Measurements from ENCODE around the gene PSG5. TPM values are rescaled to one million over a fixed set of nuclear protein-coding genes. Genes with fewer than 3 reads are reported as not detected.
"Not testable (repeated sequence)": the region's sequence is repeated elsewhere in the genome, so short reads cannot be mapped to it uniquely, and the experiment has no call there.

PSG5 gene
- total RNA-seq (2014; rRNA removed; shearing (Covaris generic)) (430 and 534 TPM in 2 replicates), polyA plus RNA-seq (2016; fragmentation: Nextera tagmentation; extraction: Ambion mirVana) (1,012 and 1,019 TPM in 2 replicates)

DNA sequence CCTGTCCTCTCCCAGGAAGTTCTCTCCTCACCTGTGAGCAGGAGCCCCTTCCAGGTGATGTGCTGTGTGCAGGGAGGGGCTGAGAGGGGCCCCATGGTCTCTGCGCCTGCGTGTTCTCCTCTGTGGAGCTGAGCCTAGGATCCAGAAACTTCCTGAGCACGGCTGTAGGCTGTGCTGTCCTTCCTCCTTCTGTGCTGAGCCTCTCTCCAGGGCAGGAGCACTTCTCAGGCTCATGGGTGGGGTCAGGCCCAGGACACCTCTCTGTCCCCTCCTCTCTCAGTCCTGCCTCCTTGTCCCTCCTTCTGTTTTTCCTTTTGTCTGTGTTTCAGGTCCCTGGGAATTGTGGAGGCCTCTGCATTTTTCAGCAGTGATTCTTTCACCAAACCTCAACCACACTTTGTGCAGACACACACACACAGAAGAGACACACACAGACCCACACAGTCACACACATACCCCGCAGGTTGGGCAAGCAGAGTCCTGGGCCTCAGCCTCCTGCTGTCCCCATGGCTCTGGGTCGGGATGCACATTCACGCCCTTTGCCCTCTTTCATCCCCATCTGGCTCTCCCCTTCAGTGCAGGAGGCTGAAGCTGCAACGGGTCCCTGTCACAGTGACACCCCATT is at the start of gene PSG5:
TSS of gene PSG5 (minus strand) at position 226 of the 625 bp plus-strand sequence. CDS start at position 95, 131 bp downstream.
- Histone ChIP-seq H3K4me2 (ENCODE audit: unreplicated experiment) (peak within 1 kb of the TSS; percentile 90), H3K4me1 (ENCODE audit: insufficient read depth) (peaks cover 49% of the 10 kb centered on the region), H3K4me3 (peak within 1 kb of the TSS; percentile 81), H3K27ac (peak within 1 kb of the TSS; percentile 95), H3K9ac (peak within 1 kb of the TSS; percentile 82), H3F3A (ENCODE audit: insufficient read depth) (peaks cover 38% of the 10 kb centered on the region), H3K79me2 (ENCODE audit: insufficient read depth) (peaks cover 35% of the 10 kb centered on the region)
- H3K27me3 ChIP-seq (replicated peaks; ENCODE audit: insufficient read depth); in situ Hi-C loops (cut with MboI); H4K20me1 ChIP-seq (ENCODE audit: insufficient read depth); H3K9me2 ChIP-seq (ENCODE audit: insufficient read depth); H3K36me3 ChIP-seq (ENCODE audit: low read depth); H2AFZ ChIP-seq; H3K9me3 ChIP-seq (ENCODE audit: low read depth): not testable (repeated sequence)
- WGBS, 2 experiments (ENCODE audit: low coverage in 1 of 2, low lambda C conversion rate in 2 of 2, missing lambda C conversion rate in 2 of 2): 65 to 69% methylated on average over 6 to 7 of the region's 7 CpGs
- peak; percentile 45 for DNase-seq

DNA sequence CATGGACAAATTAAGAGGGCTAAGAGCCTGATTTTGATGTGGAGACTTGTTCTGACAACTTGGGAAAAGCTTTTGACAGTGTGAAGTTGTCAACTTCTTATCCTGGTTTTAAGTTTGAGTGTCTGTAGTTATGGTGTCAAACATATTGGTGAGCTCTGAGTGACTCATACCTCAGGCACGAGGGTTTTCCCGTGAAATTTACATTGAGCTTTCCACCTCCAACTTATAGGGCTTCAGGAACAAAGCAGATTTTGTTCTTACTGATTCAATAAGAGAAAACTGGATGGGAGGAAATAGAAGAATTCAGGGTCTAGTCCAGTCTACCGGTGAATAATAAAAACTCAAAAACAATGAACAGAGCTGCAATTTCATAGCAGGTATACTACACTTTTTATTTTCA is 49.4 kb upstream of the PSG5 start:
- H3K4me2 ChIP-seq (ENCODE audit: unreplicated experiment); H3K4me3 ChIP-seq; H3K27ac ChIP-seq; H3K79me2 ChIP-seq (ENCODE audit: insufficient read depth); H3K27me3 ChIP-seq (replicated peaks; ENCODE audit: insufficient read depth); H2AFZ ChIP-seq; H3K9me3 ChIP-seq (ENCODE audit: low read depth); in situ Hi-C loops (cut with MboI); H3K9me2 ChIP-seq (ENCODE audit: insufficient read depth); H4K20me1 ChIP-seq (ENCODE audit: insufficient read depth); H3K36me3 ChIP-seq (ENCODE audit: low read depth); H3F3A ChIP-seq (ENCODE audit: insufficient read depth); H3K9ac ChIP-seq; H3K4me1 ChIP-seq (ENCODE audit: insufficient read depth): not testable (repeated sequence)
- WGBS, 2 experiments (ENCODE audit: low coverage in 1 of 2, low lambda C conversion rate in 2 of 2, missing lambda C conversion rate in 2 of 2): 63 to 67% methylated on average over 3 of the region's 3 CpGs
- peak; percentile 8 for DNase-seq

DNA sequence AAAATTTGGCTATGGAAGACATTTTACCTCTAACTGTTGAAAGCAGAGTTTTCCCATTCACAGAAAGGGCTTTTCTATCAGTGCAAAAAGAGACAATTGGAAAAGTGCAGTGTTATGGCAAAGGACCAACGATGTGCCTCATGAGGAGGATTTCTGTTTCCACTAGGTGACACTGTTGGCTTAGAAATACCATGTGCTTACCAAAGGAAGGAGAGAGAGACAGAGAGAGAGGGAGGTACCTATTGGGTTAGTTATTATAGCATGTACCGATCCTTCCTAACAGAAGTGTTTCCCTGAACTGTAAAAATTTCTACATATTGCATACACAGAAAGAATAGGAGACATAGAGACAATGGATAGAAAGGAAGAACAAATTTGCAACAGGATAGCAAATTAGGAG is 43.0 kb upstream of the PSG5 start:
- Histone ChIP-seq H3K9ac (no peak overlapping the region), H3K9me3 (ENCODE audit: low read depth) (no peaks in the 10 kb centered on the region), H3K4me2 (ENCODE audit: unreplicated experiment) (no peak overlapping the region), H3K27ac (no peak overlapping the region), H3K4me1 (ENCODE audit: insufficient read depth) (peaks cover 7% of the 10 kb centered on the region), H3K4me3 (no peak overlapping the region), H2AFZ (no peak overlapping the region), H4K20me1 (ENCODE audit: insufficient read depth) (no peaks in the 10 kb centered on the region), H3K27me3 (replicated peaks; ENCODE audit: insufficient read depth) (no peaks in the 10 kb centered on the region), H3K9me2 (ENCODE audit: insufficient read depth) (no peaks in the 10 kb centered on the region), H3K79me2 (ENCODE audit: insufficient read depth) (no peaks in the 10 kb centered on the region), H3K36me3 (ENCODE audit: low read depth) (no peaks in the 10 kb centered on the region), H3F3A (ENCODE audit: insufficient read depth) (no peaks in the 10 kb centered on the region)
- 19 to 27% methylated on average over 2 of the region's 2 CpGs for WGBS, 2 experiments (ENCODE audit: low coverage in 1 of 2, low lambda C conversion rate in 2 of 2, missing lambda C conversion rate in 2 of 2)
- in situ Hi-C loops (cut with MboI): no loop called here
- DNase-seq: peak; percentile 55
- TF ChIP-seq EZH2phosphoT487 (IDR thresholded peaks at IDR 0.05; ENCODE audit: insufficient read depth, low read depth) (no peak), EZH2 (IDR thresholded peaks at IDR 0.05; ENCODE audit: insufficient read depth, poor library complexity, severe bottlenecking) (no peak)

DNA sequence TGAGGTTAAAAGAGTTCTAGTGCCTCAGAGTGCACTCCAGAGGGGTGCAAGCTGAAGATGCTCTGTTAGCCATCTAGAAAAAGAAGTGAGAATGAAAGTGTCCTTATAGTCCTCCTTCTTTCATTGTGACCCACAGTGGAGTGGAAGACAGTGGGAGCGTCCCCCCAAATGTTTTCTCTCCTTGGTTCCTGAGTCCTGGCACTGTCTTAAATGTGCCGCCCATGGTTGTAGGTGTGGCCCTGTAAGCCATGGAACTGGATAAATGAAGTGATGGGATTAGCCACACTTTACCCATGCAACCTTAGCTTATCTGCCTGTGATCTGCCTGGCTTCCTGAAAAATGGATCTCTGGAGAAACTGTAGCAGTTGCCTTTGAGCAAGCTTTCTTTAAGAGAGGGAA is 42.4 kb upstream of the PSG5 start:
- H3K9me3 ChIP-seq (ENCODE audit: low read depth); H3K9ac ChIP-seq; H3K9me2 ChIP-seq (ENCODE audit: insufficient read depth); in situ Hi-C loops (cut with MboI); H3K79me2 ChIP-seq (ENCODE audit: insufficient read depth); H3K4me3 ChIP-seq; H2AFZ ChIP-seq; H3K36me3 ChIP-seq (ENCODE audit: low read depth); H3K4me2 ChIP-seq (ENCODE audit: unreplicated experiment); H4K20me1 ChIP-seq (ENCODE audit: insufficient read depth); H3F3A ChIP-seq (ENCODE audit: insufficient read depth); H3K27me3 ChIP-seq (replicated peaks; ENCODE audit: insufficient read depth); H3K27ac ChIP-seq: not testable (repeated sequence)
- peak; percentile 10 for DNase-seq
- peaks cover 13% of the 10 kb centered on the region for H3K4me1 ChIP-seq (ENCODE audit: insufficient read depth)
- 64 to 70% methylated on average over 2 of the region's 2 CpGs for WGBS, 2 experiments (ENCODE audit: low coverage in 1 of 2, low lambda C conversion rate in 2 of 2, missing lambda C conversion rate in 2 of 2)

DNA sequence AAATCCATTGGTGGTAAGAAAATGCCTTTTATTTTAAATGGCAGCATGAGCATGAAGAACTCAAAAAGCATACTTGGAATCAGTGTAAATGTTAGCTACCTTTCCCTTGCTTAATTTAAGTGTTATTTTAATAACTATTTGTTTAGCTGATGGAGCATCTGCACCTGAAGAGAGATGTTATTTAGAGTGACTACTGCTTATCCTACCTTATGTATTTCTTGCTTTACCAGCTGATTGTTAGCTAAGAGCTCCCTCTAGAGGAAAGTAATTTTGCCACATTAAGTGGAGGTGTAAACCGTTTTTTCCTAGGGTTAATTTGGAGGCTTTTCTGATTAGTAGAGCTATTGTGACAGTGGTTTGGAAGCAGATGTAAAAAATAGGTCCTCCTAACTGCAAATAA is 40.6 kb upstream of the PSG5 start:
- 31 to 42% methylated on average over 1 of the region's 1 CpG for WGBS, 2 experiments (ENCODE audit: low coverage in 1 of 2, low lambda C conversion rate in 2 of 2, missing lambda C conversion rate in 2 of 2)
- DNase-seq; in situ Hi-C loops (cut with MboI): not testable (repeated sequence)

More for the DNA sequence above, 40.6 kb upstream of the PSG5 start:
- H3K4me1 ChIP-seq (ENCODE audit: insufficient read depth): peaks cover 13% of the 10 kb centered on the region
- H3K4me3 ChIP-seq; H3K27me3 ChIP-seq (replicated peaks; ENCODE audit: insufficient read depth); H3F3A ChIP-seq (ENCODE audit: insufficient read depth); H3K9me2 ChIP-seq (ENCODE audit: insufficient read depth); H3K27ac ChIP-seq; H3K9me3 ChIP-seq (ENCODE audit: low read depth); H3K79me2 ChIP-seq (ENCODE audit: insufficient read depth); H3K36me3 ChIP-seq (ENCODE audit: low read depth); H4K20me1 ChIP-seq (ENCODE audit: insufficient read depth); H2AFZ ChIP-seq; H3K9ac ChIP-seq; H3K4me2 ChIP-seq (ENCODE audit: unreplicated experiment): not testable (repeated sequence)
